GM12891 (cell line): ENCODE results near the gene RADX. TPM values are rescaled to one million over a fixed set of nuclear protein-coding genes. Genes with fewer than 3 reads are reported as not detected.

Experiments used
- DNase-seq: peaks from one replicate; pipeline ENCODE4 v3.0.0; 2011; ENCODE audit warnings: low spot score; ENCODE audit not compliant: insufficient read length
- FAIRE-seq: peaks from 2 replicates; lab custom pipeline; 2011; peaks lifted over from hg19 to GRCh38; lab: Jason Lieb, UNC
- PAX5 ChIP-seq: IDR thresholded peaks from 2 replicates; pipeline ENCODE4 v1.6.1; 2011; ENCODE audit warnings: low read length, moderate library complexity, mild to moderate bottlenecking; ENCODE audit not compliant: insufficient read depth, severe bottlenecking
- POLR2A ChIP-seq: IDR thresholded peaks from 2 replicates; pipeline ENCODE4 v1.6.1; 2011; ENCODE audit warnings: low read depth, low read length, control low read depth
- POLR2AphosphoS5 ChIP-seq: IDR thresholded peaks from 2 replicates; pipeline ENCODE4 v1.6.1; 2011; ENCODE audit warnings: low read depth, low read length, control low read depth
- POU2F2 ChIP-seq: IDR thresholded peaks from 2 replicates; pipeline ENCODE4 v1.6.1; 2011; ENCODE audit warnings: low read depth, mild to moderate bottlenecking, control low read depth, low read length, moderate library complexity
- SPI1 ChIP-seq: IDR thresholded peaks from 2 replicates; pipeline ENCODE4 v1.6.1; 2011; ENCODE audit warnings: low read depth, low read length, control low read depth
- TAF1 ChIP-seq: IDR thresholded peaks from 2 replicates; pipeline ENCODE4 v1.6.1; 2011; ENCODE audit warnings: low read depth, low read length, control low read depth
- polyA plus RNA-seq: library from polyadenylated mRNA; unstranded; fragments of >200 nt; gene quantifications from one replicate; pipeline ENCODE4 v1.2.1, GENCODE V29; 2012; ENCODE audit warnings: low read depth, missing spikeins, inconsistent platforms; ENCODE audit not compliant: missing spikeins

The RADX gene, protein sequence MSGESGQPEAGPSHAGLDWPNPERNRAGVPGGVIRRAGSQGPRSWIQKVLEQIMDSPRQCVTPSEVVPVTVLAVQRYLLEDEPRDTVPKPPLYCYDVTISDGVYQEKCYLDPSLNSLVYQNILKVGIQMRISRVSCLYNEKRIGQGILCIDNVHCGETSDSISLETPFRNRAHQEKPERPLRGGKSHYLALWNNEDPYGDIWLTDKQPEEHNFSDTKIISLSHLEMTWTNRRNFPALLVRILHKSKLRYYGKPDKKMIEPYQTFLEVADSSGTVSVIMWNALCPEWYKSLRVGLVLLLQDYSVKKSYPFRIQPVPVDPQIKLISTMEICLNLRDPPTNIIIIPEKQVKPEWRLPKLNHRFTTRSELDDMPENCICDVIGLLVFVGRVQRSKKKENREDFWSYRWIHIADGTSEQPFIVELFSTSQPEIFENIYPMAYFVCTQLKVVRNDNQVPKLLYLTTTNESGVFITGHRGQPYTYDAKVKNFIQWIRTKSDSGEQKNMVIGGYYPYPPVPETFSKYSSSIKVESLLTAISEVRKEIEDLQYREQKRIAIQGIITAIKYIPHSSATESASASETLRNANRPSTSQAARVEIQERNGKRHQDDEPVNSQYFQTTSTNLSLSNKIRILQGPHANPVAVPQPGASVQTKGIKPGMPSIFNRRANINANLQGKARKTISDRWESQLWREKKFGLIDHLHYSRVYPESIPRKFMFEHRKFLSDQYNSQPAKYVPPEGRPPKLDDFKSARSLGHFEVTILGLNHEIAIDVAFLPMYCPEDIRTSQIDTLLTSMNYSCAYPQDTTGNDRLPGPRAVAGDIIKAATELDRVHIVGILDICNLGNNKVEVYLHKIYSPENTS
- 3.1 TPM for polyA plus RNA-seq

DNA sequence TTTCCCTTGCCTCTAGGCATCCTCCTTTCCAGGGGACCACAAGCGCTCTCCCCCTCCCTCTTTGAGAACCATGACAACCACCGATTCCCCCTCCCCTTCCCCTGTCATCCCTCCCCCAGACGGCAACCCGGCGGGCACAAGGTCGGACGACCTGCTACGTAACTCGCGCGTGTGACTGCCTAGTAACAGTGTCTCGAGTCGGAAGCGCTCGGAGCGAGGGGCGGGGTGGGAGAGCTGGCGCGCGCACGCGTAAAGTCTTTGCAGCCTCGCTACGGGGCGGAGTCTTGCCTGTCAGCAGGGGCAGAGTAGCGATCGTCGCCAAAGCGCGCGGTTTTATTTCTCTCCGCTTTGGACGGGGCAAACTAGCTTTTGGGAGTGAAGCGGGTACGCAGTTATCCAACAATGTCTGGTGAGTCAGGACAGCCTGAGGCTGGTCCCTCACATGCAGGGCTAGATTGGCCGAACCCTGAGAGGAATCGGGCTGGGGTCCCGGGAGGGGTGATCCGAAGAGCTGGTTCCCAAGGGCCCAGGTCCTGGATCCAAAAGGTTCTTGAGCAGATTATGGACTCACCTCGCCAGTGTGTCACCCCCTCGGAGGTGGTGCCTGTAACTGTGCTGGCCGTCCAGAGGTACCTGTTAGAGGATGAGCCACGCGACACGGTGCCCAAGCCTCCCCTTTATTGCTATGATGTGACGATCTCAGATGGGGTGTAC lies at the start of gene RADX:
Gene RADX (plus strand): TSS at position 300 of the 714 bp plus-strand sequence. CDS start 103 bp downstream, at position 403.
- TF ChIP-seq PAX5, result no peak
- TF ChIP-seq POU2F2, result no peak
- TF ChIP-seq SPI1, result no peak
- no peak for TF ChIP-seq TAF1
- no peak for TF ChIP-seq POLR2A
- no peak for TF ChIP-seq POLR2AphosphoS5
- DNase-seq (peak; percentile 19), FAIRE-seq (peak; percentile 97)

DNA sequence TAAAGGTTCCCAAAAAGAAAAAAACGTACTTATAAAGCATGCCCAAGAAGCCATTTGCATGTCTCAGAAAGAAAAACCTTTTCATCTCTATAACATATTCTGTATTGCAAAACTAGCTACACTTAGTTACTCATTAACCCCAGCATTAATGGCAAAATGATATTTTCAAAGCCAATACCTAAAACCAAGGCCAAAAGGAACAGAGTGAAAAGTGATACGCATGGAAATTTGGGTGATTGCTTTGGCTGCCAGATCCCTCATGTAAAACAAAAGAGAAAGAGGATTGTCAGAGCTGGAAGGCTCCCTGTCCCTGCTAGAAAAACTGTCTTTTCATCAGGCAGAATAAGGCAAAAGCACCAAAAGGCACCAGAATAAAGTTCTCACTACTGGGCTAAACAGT lies 46.8 kb upstream of the RADX start:
- DNase-seq (no peak), FAIRE-seq (no peak)
- no peak for TF ChIP-seq SPI1
- TF ChIP-seq POLR2A, result no peak
- TF ChIP-seq TAF1, result no peak
- TF ChIP-seq POLR2AphosphoS5, result no peak
- no peak for TF ChIP-seq PAX5

DNA sequence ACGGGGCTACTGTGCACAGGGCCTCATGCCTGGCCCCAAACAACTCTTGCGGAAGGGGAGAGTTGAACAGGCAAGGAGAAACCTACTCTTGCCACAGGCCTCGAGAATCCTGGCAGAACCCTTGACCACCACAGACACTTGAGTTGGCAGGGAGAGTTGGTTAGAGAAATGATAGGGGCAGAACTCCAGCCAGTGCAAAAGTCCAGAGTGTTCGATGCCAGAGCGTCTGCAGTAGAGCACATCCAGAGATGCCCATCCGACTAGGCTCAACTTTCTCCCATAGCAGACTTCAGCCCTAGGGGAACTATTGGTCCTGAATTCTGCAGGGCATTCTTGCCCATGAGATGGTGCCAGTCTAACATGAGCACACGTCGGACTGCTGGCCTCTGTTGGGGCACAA lies 45.4 kb upstream of the RADX start:
- TF ChIP-seq POU2F2, result no peak
- FAIRE-seq, result no peak
- DNase-seq, result no peak

DNA sequence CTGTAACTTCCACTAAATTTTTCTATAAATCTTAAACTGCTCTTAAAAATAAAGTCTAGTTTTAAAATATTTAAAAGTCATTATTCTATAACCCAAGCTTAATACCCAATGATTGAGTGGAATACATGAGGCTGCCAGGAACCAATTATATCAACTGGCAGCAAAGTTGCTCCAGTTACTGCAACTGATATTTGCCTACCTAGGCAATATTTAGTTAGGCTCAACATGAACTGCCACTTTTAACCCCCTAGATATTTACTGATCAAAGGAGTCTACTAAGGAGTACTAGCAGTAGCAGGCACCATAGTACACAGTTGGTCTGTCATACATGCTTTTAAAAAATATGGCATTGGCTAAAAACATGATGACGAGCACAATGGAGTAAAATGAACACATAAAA lies 29.9 kb upstream of the RADX start:
- no peak for DNase-seq
- FAIRE-seq, result no peak
- TF ChIP-seq POLR2AphosphoS5 (no peak), SPI1 (no peak)

DNA sequence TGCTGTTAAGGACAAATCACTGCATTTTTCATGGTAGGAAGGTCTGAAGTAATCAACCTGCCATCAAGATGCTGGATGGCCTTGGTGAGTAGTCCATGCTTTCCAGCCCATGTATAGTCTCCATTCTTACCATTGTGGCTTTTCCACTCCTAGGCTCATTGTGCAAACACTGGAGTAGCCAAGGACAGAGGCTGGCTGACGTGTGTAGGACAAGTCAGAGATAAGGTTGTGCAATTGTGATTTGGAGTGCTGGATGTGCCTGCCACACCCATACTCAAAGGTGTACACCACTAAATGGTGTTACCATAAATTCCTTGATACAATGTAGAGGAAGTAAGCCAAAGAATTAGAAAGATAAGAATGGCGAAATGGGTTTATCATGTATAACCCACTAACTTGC lies 26.3 kb upstream of the RADX start:
- no peak for DNase-seq
- no peak for FAIRE-seq
- TF ChIP-seq POU2F2, result no peak
- no peak for TF ChIP-seq POLR2A
- TF ChIP-seq POLR2AphosphoS5, result no peak
- TF ChIP-seq TAF1, result no peak
- TF ChIP-seq SPI1, result no peak
- TF ChIP-seq PAX5, result no peak

DNA sequence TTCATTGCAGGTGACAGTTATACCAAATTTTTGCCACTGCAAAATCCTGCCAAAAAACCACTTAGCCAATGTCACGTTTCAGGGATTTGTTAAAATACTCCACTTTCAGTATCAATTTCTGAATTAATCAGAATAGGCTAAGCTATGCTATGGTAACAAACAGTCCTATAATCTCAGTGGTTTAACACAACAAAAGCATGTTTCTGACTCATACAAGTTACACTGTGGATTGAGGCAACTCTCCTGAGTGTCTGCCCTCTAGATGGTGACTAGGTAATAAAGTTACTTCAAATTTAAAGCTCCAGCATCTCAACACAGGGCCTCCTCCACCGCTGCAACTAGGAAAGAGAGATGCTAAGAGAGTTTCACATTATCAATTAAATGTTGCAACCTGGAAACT lies 23.0 kb upstream of the RADX start:
- no peak for TF ChIP-seq PAX5
- no peak for TF ChIP-seq POLR2A
- no peak for TF ChIP-seq TAF1
- TF ChIP-seq POLR2AphosphoS5, result no peak
- FAIRE-seq (peak; percentile 73), DNase-seq (no peak)

DNA sequence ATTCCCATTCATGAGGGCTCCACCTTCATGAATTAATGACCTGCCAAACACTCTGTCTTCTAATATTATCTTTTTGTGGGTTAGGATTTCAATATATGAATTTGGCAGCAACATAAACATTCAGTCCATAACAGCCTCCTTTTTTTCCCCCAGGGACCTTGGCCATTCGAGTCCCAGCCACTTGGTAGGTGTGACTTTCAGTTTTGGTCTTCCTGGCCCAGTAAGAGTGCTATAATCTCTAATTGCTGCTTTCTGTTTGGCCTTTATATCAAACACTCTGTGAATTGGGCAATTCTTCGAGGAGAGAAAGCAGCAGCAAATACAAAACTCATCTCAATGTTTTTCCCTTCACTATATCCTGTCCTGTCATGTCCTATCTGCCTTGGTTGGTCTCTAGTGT lies 12.4 kb upstream of the RADX start:
- no peak for DNase-seq
- TF ChIP-seq POLR2AphosphoS5 (no peak), POU2F2 (no peak), TAF1 (no peak), PAX5 (no peak), SPI1 (no peak), POLR2A (no peak)
- FAIRE-seq, result no peak

DNA sequence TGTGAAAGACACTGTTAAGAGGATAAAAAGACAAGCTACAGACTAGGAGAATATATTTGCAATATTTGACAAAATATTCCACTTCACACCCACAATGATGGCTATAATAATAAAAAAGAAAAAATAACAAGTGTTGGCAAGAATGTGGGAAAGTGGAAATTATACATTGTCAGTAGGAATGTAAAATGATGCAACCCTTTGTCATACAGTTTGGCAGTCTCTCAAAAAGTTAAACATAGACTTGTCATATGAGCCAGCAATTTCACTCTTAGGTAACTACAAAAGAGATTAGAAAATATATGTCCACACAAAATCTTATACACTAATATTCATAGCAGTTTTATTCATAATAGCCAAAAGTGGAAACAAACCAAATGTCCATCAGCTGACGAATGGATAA lies 5.2 kb upstream of the RADX start:
- FAIRE-seq (no peak), DNase-seq (no peak)
- TF ChIP-seq POU2F2, result no peak
- no peak for TF ChIP-seq SPI1
- TF ChIP-seq TAF1, result no peak
- no peak for TF ChIP-seq PAX5

DNA sequence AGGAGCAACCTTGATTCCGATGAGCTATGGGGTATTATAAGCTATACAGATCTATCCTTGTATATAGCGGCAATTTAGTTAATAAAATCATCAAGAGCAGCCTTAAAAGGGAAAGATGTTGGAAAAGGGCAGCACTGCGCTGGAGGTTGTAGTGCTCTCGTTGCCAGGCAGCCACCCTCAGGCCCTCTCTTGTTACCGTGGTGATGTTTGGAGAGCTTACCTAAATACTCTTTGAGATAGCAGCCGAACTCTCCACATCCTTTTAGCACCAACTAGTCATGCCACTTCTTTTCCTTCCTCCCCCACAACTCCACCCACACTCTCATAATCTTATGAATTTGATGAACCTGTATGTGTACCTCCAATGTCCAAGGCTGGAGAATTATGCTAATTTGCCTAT lies 3.8 kb upstream of the RADX start:
- DNase-seq (no peak), FAIRE-seq (no peak)
- TF ChIP-seq PAX5, result no peak
- TF ChIP-seq TAF1, result no peak

DNA sequence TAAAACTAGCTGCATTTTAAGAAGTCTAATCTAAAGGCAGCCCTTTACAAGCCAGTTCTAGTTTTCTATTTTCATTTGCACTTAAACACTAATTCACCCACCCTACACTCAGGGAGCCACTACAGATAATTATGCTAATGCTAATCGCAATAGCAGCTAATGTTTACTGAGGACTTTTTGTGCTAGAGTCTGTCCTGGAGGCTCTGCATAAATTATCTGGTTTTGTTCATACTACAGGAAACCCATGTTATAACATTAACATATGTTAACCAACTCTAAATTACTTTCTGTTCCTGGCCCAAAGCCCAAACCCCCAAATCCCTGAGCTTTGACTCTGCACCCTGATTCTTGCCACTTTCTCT lies 480 bp upstream of the RADX start:
- DNase-seq (no peak), FAIRE-seq (no peak)
- TF ChIP-seq POU2F2 (no peak), PAX5 (no peak), POLR2AphosphoS5 (no peak), SPI1 (no peak), TAF1 (no peak), POLR2A (no peak)
